Activated gamma-delta T cell treated with anti-CD3 and anti-CD28 coated beads, Interleukin-2, amount 50 U/mL, for 16 hours (primary cell): ENCODE data around the gene POTEG.
"Not testable (repeated sequence)": the region's sequence is repeated elsewhere in the genome, so short reads cannot be mapped to it uniquely, and the experiment has no call there.

ENCODE experiments used
- DNase-seq: peaks from one replicate; pipeline ENCODE4 v3.0.0-alpha.2; 2020; ENCODE audit warnings: low read depth

The POTEG gene

GRCh38 chr14:19372813-19373500 lies 61.2 kb downstream of the POTEG start:
- DNase-seq: not testable (repeated sequence)

GRCh38 chr14:19371767-19372166 lies 62.4 kb downstream of the POTEG start:
- not testable (repeated sequence) for DNase-seq

GRCh38 chr14:19362803-19363202 lies 71.3 kb downstream of the POTEG start:
- not testable (repeated sequence) for DNase-seq

GRCh38 chr14:19362323-19362722 lies 71.8 kb downstream of the POTEG start:
- DNase-seq: not testable (repeated sequence)

- DNase-seq: not testable (repeated sequence)
Observed at GRCh38 chr14:19361636-19362253, 72.4 kb downstream of the POTEG start.

GRCh38 chr14:19360937-19361635 lies 73.1 kb downstream of the POTEG start:
- not testable (repeated sequence) for DNase-seq
